Neural progenitor cell (in vitro differentiated cells): ENCODE data around the gene CELF6.

Experiments used
- EZH2 ChIP-seq: fragments of 200-600 bp; sonication (generic); IDR thresholded peaks from 2 replicates; pipeline ENCODE4 v1.6.1; 2017; ENCODE audit warnings: antibody characterized with exemption, mild to moderate bottlenecking, moderate library complexity
- EZH2phosphoT487 ChIP-seq: fragments of 200-600 bp; sonication (generic); IDR thresholded peaks from 2 replicates; pipeline ENCODE4 v1.6.1; 2017; ENCODE audit warnings: antibody characterized with exemption
- TF ChIP-seq, protein P1 (sequence below): fragments of 200-600 bp; sonication (generic); IDR thresholded peaks from 2 replicates; pipeline ENCODE4 v1.5.1; 2017; ENCODE audit warnings: antibody characterized with exemption, mild to moderate bottlenecking

GRCh38 chr15:72361176-72361575 is 41.2 kb upstream of the CELF6 start:
- TF ChIP-seq, protein P1, sequence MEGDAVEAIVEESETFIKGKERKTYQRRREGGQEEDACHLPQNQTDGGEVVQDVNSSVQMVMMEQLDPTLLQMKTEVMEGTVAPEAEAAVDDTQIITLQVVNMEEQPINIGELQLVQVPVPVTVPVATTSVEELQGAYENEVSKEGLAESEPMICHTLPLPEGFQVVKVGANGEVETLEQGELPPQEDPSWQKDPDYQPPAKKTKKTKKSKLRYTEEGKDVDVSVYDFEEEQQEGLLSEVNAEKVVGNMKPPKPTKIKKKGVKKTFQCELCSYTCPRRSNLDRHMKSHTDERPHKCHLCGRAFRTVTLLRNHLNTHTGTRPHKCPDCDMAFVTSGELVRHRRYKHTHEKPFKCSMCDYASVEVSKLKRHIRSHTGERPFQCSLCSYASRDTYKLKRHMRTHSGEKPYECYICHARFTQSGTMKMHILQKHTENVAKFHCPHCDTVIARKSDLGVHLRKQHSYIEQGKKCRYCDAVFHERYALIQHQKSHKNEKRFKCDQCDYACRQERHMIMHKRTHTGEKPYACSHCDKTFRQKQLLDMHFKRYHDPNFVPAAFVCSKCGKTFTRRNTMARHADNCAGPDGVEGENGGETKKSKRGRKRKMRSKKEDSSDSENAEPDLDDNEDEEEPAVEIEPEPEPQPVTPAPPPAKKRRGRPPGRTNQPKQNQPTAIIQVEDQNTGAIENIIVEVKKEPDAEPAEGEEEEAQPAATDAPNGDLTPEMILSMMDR: no peak
- TF ChIP-seq EZH2phosphoT487 (no peak), EZH2 (no peak)
